Fibroblast of the conjunctiva (primary cell): ENCODE measurements around the gene STYX.
A peak's percentile ranks its signal among the peaks of the same experiment; 100 is the strongest.

ENCODE experiments used
- DNase-seq: peaks from one replicate; pipeline ENCODE4 v3.0.0-alpha.2; 2010; ENCODE audit warnings: low read depth

The STYX gene

DNA sequence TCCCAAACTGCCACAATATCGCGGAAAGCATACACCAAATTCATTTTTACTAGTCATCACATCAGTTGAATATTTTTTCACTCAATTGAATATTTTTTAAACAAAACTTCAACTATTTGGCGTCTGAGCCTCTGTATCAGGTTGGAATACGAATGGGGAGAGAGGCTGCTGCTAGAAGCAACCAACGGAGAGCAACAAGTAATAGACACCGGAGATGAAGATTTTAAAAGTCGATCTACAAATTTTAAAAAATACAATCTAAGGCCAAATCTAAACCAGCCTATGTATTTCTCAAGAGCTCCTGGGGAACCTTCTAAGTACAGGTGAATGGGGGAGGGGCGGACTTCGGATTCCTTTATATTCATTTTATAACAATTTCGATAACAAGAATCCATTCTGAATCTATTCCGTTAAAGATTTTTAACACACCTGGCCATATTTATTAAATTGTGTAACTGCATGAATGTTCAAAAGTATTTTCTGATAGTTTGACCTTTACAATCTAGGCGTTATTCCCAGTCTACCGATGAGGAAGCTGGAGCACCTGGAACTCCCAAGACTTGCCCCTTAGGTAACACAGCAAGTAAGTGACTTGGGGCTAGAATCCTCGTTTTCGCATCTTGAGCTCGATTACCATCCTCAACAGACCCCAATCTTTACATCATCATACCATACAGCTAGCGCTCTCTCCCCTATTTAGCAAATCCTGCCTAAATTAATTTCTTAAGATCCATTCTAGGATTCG is 60.2 kb downstream of the STYX start:
- no peak for DNase-seq

DNA sequence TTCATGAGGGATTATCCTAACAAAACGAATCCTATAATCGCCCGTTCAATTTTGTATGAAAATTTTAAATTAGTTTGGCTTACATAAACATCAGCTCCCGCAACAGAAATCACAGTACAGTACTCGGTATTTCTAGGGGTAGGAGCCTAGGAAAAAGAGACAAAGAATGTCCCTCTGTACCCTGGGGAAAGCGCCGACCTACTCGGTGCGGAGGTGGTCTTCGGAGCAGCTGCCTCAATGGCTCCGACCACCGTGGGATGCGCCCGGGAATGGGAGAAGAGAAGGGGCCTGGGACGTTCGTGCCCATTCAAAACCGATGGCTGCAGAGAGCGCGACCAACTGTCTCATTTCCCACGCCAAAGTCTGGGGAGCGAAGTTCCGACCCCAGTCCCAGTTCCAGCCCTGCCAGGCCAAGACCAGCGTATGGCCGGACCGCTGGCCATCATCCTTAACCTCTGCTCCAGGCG is 60.8 kb downstream of the STYX start:
- no peak for DNase-seq

DNA sequence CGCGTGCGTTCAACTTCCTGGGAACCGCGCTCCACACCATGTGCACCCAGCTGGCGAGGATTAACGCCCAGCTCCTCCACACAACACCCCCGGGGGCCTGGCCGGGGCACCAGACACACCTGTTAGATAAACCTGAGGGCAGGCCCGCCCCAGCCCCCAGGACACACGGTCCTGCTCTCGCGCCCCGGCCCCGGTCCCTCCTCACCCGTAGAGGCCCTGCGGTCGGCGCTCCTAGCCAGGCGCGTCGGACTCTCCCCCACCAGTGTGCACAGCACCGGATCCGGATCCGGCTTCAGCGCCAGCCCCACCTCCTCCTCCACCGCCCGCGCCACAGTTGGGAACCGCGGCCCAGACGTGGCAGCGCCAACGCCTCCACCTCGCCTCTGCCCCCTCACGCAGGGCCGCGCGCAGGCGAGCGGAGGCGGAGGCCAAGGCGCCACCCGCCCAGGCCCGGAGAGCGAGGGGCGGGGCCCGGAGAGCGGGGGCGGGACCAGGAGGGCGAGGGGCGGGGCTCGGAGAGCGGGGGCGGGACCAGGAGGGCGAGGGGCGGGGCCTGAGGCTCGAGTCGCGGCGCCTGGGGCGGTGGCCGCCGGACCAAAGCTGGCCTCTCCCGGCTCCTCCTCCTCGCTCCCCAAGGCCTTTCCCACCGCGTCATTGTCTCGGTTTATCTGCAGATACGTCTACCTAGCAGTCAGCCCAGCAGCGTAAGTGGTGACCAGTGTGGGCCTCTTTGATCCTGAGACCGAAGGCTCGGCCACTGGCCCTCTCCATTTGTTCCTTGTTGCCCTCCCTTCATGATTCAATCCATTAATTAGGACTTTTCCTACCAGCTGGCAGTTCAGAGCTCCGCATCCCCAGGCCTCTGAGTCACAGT is 61.5 kb downstream of the STYX start, which contains the start of gene GNPNAT1:
TSS of gene GNPNAT1 (minus strand) at position 385 of the 874 bp plus-strand sequence. CDS start 6,957 bp downstream, outside the sequence.
- DNase-seq = peak; percentile 77

DNA sequence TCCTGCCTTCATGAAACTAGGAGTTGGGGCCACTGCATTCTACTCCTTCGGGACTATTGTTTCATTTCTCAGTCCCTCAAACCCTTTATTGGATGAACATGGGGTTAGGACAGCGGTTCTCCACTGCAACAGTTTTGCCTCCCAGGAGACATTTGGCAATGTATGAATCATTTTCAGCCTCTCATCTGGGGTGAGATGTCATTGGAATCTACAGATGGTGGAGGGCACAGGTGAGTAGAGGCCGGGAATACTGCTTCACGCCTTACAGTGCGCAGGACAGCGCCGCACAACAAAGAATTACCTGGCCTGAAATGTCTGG is 62.1 kb downstream of the STYX start:
- DNase-seq = no peak

DNA sequence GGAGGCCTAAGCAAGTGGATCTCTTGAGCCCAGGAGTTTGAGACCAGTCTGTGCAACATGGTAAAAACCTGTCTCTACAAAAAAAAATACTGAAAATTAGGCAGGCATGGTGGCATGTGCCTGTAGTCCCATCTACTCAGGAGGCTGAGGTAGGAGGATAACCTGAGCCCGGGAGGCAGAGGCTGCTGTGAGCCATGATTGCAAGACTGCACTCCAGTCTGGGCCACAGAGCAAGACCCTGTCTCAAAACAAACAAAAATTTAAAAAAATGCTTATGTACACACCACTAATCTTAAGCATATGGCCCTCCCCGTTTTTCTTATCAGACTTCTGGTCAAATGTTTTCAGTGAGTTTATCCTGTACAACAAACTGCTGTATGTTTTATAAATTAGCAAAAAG is 63.1 kb downstream of the STYX start:
- DNase-seq = no peak

DNA sequence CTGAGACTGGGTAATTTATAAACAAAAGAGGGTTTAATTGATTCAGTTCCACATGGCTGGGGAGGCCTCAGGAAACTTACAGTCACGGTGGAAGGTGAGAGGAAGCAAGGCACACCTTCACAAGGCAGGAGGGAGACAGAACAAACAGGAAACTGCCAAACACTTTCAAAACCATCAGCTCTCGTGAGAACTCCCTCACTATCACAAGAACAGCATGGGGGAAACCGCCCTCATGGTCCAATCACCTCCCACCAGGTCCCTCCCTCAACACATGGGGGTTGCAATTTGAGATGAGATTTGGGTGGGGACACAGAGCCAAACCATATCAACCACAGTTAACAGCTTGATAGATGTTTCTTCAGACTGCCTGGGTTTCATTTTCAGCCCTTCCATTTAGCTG is 67.7 kb downstream of the STYX start:
- no peak for DNase-seq

DNA sequence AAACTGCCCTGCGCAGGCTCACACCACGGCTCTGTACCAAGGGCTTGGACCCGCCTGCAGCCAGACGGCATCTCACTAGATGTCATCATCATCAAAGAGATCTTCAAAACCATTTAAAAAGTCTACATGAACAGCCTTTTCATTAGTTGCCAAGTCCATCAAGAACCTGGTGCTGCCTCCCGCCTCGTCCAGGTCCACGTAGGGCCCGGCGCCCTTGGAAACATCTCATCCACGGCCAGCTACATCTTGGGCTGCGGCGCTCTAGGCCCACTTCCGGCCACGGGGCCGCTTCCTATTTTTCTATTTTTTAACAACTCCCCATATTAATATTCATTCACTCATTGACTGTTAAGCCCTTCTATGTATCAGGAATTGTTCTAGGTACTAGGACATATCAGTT is 68.9 kb downstream of the STYX start:
- DNase-seq = no peak

DNA sequence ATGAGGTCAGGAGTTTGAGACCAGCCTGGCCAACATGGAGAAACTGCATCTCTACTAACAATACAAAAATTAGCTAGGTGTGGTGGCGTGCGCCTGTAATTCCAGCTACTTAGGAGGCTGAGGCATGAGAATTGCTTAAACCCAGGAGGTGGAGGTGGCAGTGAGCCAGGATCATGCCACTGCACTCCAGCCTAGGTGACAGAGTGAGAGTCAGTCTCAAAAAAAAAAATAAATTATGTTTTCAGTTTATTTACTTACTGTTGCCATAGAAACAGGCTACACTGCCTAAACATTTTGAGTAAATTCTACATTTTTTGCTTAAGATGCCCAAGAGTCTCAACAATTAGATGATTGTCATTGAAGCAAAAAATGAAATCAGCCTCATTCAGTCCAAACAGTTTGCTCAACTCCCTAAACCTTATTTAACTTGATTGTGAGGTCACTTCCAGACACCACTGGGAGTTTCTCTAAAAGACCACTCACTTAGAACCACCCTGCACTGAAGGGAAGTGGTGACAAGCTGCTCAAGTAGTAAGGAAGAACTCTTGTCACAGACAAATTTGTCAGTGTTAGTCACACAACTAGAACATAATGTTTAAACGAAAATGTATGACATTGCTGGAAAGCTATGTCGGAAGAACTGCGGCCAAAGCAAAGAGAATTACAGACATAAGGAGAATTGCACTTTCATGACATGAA is 71.2 kb downstream of the STYX start:
- peak; percentile 45 for DNase-seq

DNA sequence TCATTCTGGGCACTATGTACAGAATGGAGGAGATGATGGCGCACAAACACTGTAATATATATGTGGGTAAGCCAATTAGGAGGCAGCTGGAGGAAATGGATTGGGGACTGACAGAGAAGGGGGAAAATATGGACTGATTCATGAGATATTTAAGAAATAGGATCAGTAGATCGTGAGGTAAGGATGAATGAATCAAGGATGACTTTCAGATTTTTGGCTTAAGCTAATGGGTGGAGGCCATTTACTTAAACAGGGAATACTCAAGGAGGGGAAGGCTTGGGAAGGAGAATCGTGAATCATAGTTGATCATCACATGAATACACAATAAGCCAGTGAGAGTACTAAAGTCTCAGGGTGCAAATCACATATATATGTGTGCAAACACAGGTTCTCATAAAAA is 72.6 kb downstream of the STYX start:
- peak; percentile 44 for DNase-seq

DNA sequence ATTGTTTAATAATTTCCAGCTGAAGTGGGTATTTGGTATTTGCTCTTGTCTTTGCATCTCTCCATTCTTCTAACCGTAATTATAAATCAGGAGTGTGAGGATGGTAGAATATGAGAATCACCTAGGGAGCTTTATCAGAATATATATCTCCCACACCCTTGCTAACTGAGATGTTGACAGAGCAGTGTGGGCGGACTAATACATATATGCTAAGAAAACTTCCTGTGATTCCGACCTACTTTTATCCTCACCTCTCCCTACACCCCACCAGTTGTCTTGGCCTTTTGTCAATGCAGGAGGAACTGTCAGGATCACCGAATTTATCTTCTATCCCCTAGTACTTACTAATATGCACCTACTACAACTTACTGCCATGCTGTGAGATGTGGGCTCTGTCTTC is 76.1 kb downstream of the STYX start:
- no peak for DNase-seq

DNA sequence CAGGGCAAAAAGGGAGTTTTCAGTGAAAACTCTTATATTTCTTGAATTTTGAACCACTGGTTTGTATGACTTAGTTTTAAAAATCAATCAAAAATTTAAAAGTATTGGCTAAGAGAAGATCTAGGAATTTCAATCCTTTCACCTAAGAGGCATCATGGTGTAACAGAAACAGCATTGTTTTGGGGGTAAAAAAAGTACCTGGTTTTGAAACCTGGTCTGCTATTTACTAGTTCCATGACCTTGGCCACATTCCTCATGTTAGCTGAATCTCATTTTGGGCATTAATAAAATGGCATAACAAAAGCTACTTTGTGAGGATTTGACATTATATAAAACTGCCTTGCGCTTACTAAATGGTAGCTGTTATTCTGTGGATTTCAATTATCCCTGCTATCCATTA is 78.1 kb downstream of the STYX start:
- no peak for DNase-seq

DNA sequence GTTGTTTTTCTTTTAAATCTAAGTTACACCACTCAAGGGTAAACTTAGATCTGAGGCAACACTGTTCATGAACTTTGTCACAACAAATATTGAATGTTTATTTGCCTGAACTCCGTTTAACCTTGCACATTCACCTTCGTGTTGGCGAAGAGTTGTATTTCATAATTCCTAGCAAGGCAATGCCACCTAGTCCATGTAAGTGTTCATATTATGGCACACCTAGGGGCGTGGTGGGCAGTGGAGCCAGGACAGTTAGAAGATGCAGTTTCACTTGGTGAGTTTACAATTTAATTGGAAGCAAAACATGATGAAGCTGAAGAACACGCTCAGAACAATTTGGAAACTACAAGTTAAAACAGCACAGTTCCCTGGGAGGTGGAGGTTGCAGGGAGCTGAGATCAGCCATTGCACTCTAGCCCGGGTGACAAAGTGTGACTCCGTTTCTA is 91.9 kb downstream of the STYX start:
- DNase-seq = no peak

DNA sequence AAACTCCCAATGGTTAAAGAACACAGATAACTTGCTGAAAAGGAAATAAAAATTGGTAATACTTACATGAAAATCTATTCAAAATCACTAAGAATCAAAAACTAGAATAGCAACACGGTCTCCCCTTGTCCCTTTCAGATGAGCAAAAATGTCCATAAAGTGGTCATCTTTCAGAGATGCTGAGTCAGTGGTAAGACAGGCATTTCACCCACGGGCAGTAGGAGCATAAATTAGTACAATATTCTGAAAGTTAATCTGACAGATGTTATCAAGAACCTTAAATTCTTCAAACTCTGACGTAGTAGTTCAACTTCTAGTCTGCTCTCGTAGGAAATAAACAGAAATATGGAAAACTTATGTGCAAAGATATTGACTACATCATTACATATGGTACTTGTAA is 94.5 kb downstream of the STYX start:
- no peak for DNase-seq
